DOHH2 (cell line): ENCODE results near the gene UNC13D.
A peak's percentile ranks its signal among the peaks of the same experiment; 100 is the strongest.
"Not testable (repeated sequence)": the region's sequence is repeated elsewhere in the genome, so short reads cannot be mapped to it uniquely, and the experiment has no call there.

Source experiments
- H3F3A ChIP-seq: fragments of 200-600 bp; sonication (generic), shearing (Covaris generic); 2 replicates; pipeline ENCODE4 v1.6.0; 2016; ENCODE audit warnings: antibody characterized with exemption, mild to moderate bottlenecking; ENCODE audit not compliant: control insufficient read depth, insufficient read depth
- H3K27ac ChIP-seq: fragments of 200-600 bp; sonication (generic); 2 replicates; pipeline ENCODE4 v1.5.1; 2014; ENCODE audit warnings: low read depth, mild to moderate bottlenecking, low read length, moderate library complexity
- H3K27me3 ChIP-seq: fragments of 200-600 bp; sonication (generic); 2 replicates; pipeline ENCODE4 v1.6.1; 2014; ENCODE audit warnings: mild to moderate bottlenecking, low read length, mixed read lengths; ENCODE audit not compliant: control insufficient read depth
- H3K36me3 ChIP-seq: fragments of 200-600 bp; sonication (generic); 2 replicates; pipeline ENCODE4 v1.6.1; 2014; ENCODE audit warnings: mild to moderate bottlenecking, low read length, moderate library complexity, mixed read lengths; ENCODE audit not compliant: control insufficient read depth
- H3K4me1 ChIP-seq: fragments of 200-600 bp; sonication (generic); 2 replicates; pipeline ENCODE4 v1.6.1; 2014; ENCODE audit warnings: mild to moderate bottlenecking, low read length, mixed read lengths; ENCODE audit not compliant: control insufficient read depth
- H3K4me2 ChIP-seq: fragments of 200-600 bp; sonication (generic); 2 replicates; pipeline ENCODE4 v1.6.0; 2014; ENCODE audit warnings: mild to moderate bottlenecking, low read length, moderate library complexity
- H3K4me3 ChIP-seq: fragments of 200-600 bp; sonication (generic); 2 replicates; pipeline ENCODE4 v1.5.1; 2014; ENCODE audit warnings: mild to moderate bottlenecking, low read length, mixed read lengths
- H3K79me2 ChIP-seq: fragments of 200-600 bp; sonication (generic); 2 replicates; pipeline ENCODE4 v1.6.1; 2014; ENCODE audit warnings: mild to moderate bottlenecking, low read length, mixed read lengths; ENCODE audit not compliant: control insufficient read depth
- H3K9me2 ChIP-seq: fragments of 200-600 bp; sonication (generic); replicated peaks from 2 replicates; pipeline ENCODE4 v1.6.1; 2014; ENCODE audit warnings: mild to moderate bottlenecking, low read length, mixed read lengths; ENCODE audit not compliant: control insufficient read depth
- H3K9me3 ChIP-seq: fragments of 200-600 bp; sonication (generic); 2 replicates; pipeline ENCODE4 v1.6.1; 2014; ENCODE audit warnings: antibody characterized with exemption, low read length, mixed read lengths; ENCODE audit not compliant: control insufficient read depth, insufficient read depth
- H4K20me1 ChIP-seq: fragments of 200-600 bp; sonication (generic); 2 replicates; pipeline ENCODE4 v1.6.0; 2014; ENCODE audit warnings: low read depth, mild to moderate bottlenecking, antibody characterized with exemption, low read length, moderate library complexity; ENCODE audit not compliant: control insufficient read depth, insufficient read depth
- EZH2phosphoT487 ChIP-seq: fragments of 200-600 bp; sonication (generic); IDR thresholded peaks from 2 replicates; pipeline ENCODE4 v1.6.1; 2017; ENCODE audit warnings: borderline replicate concordance, mild to moderate bottlenecking, antibody characterized with exemption, low read length, moderate library complexity, mixed read lengths
- TF ChIP-seq, protein P1 (sequence below): fragments of 200-600 bp; sonication (generic); IDR thresholded peaks from one replicate; pipeline ENCODE4 v1.5.1; 2014; ENCODE audit warnings: antibody characterized with exemption, mild to moderate bottlenecking, low read depth, low read length; ENCODE audit not compliant: poor library complexity, severe bottlenecking

UNC13D gene

DNA sequence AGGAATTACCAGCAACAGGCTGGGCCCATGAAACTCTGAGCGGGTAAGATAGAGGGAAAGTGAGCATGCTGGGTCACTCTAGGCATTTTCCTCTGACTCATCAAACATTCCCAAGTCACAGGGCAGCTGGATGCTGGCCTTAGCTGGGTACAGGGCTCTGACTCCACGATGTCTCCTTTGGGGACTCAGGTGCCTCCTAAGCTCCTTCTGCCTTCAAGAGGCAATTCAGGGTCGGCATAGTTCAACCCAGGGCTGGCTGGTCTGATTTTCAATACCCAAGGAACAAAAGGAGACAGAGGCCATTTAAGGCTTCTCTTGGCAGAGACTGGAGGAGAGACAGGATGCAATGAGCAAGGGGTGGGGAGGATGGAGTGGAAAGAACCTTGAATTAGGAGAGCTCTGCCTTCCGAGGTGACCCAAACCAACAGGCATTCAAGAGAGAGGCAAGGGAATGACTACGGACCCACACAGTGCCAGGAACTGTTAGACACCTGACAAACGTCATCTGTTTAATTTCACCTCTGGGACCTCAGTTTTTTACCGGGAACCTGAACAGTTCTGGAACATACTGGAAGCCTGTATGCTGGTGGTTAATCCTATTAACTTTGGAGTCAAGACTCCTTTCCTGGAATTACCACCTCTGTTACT is 10.0 kb upstream of the UNC13D start:
- peak overlapping the region; percentile 96 for H3K4me2 ChIP-seq
- H4K20me1 ChIP-seq, result peaks cover 8% of the 10 kb centered on the region; the same call in 1 of the 2 replicates
- peaks cover 18% of the 10 kb centered on the region for H3K36me3 ChIP-seq
- H3K27ac ChIP-seq, result no peak overlapping the region
- H3F3A ChIP-seq, result peaks cover 14% of the 10 kb centered on the region
- H3K9me3 ChIP-seq, result no peaks in the 10 kb centered on the region
- H3K9me2 ChIP-seq, result no peaks in the 10 kb centered on the region
- peaks cover 35% of the 10 kb centered on the region for H3K4me1 ChIP-seq
- TF ChIP-seq, protein P1, sequence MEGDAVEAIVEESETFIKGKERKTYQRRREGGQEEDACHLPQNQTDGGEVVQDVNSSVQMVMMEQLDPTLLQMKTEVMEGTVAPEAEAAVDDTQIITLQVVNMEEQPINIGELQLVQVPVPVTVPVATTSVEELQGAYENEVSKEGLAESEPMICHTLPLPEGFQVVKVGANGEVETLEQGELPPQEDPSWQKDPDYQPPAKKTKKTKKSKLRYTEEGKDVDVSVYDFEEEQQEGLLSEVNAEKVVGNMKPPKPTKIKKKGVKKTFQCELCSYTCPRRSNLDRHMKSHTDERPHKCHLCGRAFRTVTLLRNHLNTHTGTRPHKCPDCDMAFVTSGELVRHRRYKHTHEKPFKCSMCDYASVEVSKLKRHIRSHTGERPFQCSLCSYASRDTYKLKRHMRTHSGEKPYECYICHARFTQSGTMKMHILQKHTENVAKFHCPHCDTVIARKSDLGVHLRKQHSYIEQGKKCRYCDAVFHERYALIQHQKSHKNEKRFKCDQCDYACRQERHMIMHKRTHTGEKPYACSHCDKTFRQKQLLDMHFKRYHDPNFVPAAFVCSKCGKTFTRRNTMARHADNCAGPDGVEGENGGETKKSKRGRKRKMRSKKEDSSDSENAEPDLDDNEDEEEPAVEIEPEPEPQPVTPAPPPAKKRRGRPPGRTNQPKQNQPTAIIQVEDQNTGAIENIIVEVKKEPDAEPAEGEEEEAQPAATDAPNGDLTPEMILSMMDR, result no peak
- H3K79me2 ChIP-seq, result peaks cover 25% of the 10 kb centered on the region
- H3K4me3 ChIP-seq, result peak overlapping the region; percentile 87
- no peaks in the 10 kb centered on the region for H3K27me3 ChIP-seq

DNA sequence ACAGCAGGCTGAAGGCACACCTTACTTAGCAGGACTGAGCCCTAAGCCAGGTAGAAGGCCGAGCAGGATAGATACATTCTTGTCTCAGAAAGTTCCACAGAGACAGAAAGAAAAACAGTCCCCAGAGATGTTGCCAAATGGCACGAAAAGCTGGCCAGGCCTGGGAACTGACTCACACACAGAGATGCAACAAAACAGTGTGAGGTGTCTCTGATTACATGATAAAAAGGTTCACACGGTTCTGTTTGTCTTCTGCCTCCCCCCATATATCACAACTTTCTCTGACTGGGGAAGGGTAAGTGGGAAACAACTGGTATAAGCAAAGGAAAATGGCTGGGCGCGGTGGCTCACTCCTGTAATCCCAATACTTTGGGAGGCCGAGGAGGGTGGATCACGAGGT is 9.2 kb upstream of the UNC13D start:
- Histone ChIP-seq H3K27me3 (no peaks in the 10 kb centered on the region), H3K4me1 (peaks cover 32% of the 10 kb centered on the region), H3K4me2 (no peak overlapping the region), H3K9me3 (no peaks in the 10 kb centered on the region), H3K9me2 (no peaks in the 10 kb centered on the region), H3K36me3 (peaks cover 23% of the 10 kb centered on the region), H3F3A (peaks cover 10% of the 10 kb centered on the region), H3K27ac (no peak overlapping the region), H3K79me2 (peaks cover 25% of the 10 kb centered on the region), H3K4me3 (no peak overlapping the region), H4K20me1 (peaks cover 8% of the 10 kb centered on the region; the same call in 1 of the 2 replicates)
- TF ChIP-seq, protein P1, result no peak
- no peak for TF ChIP-seq EZH2phosphoT487

DNA sequence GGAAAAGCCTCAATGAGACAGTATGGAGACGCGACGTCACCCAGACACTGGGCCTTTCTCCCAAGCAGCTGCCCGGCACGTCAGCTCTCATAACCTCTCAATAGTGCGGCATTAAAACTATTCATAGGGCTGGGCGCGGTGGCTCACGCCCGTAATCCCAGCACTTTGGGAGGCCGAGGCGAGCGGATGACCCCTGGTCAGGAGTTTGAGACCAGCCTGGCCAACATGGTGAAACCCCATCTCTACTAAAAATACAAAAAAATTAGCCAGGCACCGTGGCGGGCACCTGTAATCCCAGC is 7.4 kb upstream of the UNC13D start:
- not testable (repeated sequence) for H3K27me3 ChIP-seq, H3F3A ChIP-seq, H3K9me3 ChIP-seq, H3K4me2 ChIP-seq, H4K20me1 ChIP-seq, H3K4me3 ChIP-seq, H3K27ac ChIP-seq, H3K9me2 ChIP-seq
- peaks cover 41% of the 10 kb centered on the region for H3K36me3 ChIP-seq
- H3K4me1 ChIP-seq, result peaks cover 18% of the 10 kb centered on the region
- H3K79me2 ChIP-seq, result peaks cover 24% of the 10 kb centered on the region

DNA sequence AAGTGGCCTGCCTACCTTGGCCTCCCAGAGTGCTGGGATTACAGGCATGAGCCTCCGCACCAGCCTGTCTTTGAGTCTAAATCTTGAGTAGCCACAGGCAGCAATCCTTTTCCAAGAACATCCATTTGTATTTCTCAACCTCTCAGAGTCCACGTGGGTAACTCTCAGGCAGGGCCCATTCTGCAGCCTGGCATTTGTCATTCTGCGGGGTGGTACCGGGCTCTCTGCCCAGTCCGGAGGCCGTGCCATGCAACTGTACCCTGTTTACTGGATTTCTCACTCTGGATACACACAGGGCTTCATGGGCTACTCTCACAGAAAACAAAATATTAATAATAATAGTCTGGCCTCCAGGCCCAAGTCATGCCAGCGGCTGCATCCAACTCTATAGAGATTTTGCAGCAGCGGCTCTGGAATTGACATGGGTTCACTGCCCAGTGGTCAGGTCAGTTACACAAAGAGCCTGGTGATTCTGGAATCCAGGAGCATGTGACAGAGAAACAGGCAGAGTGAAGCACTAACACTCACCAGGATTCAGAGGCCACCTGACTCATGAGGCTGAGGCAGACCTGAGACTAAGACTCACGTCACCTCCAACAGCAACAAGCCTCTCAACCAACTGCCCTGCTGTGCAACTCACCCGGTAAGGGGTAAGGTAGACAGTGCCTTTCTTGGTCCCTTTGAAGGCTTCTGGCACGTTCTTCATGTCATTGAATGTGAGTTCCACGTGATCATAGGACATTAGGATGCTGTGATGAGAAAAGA is 6.9 kb upstream of the UNC13D start:
- no peak overlapping the region for H3K4me3 ChIP-seq
- no peaks in the 10 kb centered on the region for H3K9me3 ChIP-seq
- H3K79me2 ChIP-seq, result peaks cover 18% of the 10 kb centered on the region
- H3K27me3 ChIP-seq, result no peaks in the 10 kb centered on the region
- no peak overlapping the region for H3K27ac ChIP-seq
- TF ChIP-seq EZH2phosphoT487, result no peak
- TF ChIP-seq, protein P1, result no peak
- peaks cover 13% of the 10 kb centered on the region for H3K4me1 ChIP-seq
- H3K36me3 ChIP-seq, result peaks cover 46% of the 10 kb centered on the region
- peaks cover 8% of the 10 kb centered on the region; the same call in 1 of the 2 replicates for H4K20me1 ChIP-seq
- no peaks in the 10 kb centered on the region for H3K9me2 ChIP-seq
- H3F3A ChIP-seq, result 0 out of 2 replicates have a peak, but pooled peaks cover 2% of the 10 kb centered on the region
- no peak overlapping the region for H3K4me2 ChIP-seq
